HL-60 (cell line): ENCODE measurements around the gene BPIFA3.

Experiments used
- DNase-seq, 2 experiments: peaks; one replicate each; pipeline ENCODE4 v3.0.0-alpha.2; 2010 to 2020; ENCODE audit warnings: low read depth in 1 of 2, low spot score in 1 of 2
- H3K27ac ChIP-seq: fragments of 250-450 bp; sonication (Bioruptor Pico); replicated peaks from 2 replicates; pipeline ENCODE4 v1.5.1; 2020; ENCODE audit warnings: mild to moderate bottlenecking, moderate library complexity
- H3K27me3 ChIP-seq: fragments of 250-450 bp; sonication (Bioruptor Pico); 2 replicates; pipeline ENCODE4 v1.5.1; 2021; ENCODE audit warnings: mild to moderate bottlenecking, moderate library complexity; ENCODE audit not compliant: insufficient read depth, poor library complexity, severe bottlenecking
- H3K4me3 ChIP-seq: replicated peaks from 2 replicates; pipeline ENCODE4 v1.5.1; 2011; ENCODE audit warnings: mild to moderate bottlenecking, control low read depth, low read length; ENCODE audit not compliant: insufficient read depth
- CTCF ChIP-seq: IDR thresholded peaks from one replicate; pipeline ENCODE4 v1.5.1; 2011; ENCODE audit warnings: low read length, control low read depth, inconsistent platforms; ENCODE audit not compliant: insufficient read depth
- GABPA ChIP-seq: IDR thresholded peaks from 2 replicates; pipeline ENCODE4 v1.6.1; 2012; ENCODE audit warnings: low read depth
- POLR2AphosphoS5 ChIP-seq: IDR thresholded peaks from 2 replicates; pipeline ENCODE4 v1.6.1; 2012; ENCODE audit warnings: low read depth
- REST ChIP-seq: IDR thresholded peaks from 2 replicates; pipeline ENCODE4 v1.6.1; 2012; ENCODE audit warnings: low read depth; ENCODE audit not compliant: insufficient replicate concordance
- SPI1 ChIP-seq: IDR thresholded peaks from 2 replicates; pipeline ENCODE4 v1.6.1; 2012; ENCODE audit warnings: low read depth, mild to moderate bottlenecking, borderline replicate concordance

BPIFA3 gene

GRCh38 chr20:33275871-33276270, 58.7 kb downstream of the BPIFA3 start:
- Histone ChIP-seq H3K27me3 (no peaks in the 10 kb centered on the region), H3K4me3 (no peak overlapping the region), H3K27ac (no peak overlapping the region)
- TF ChIP-seq CTCF (no peak), SPI1 (no peak), REST (no peak), GABPA (no peak), POLR2AphosphoS5 (no peak)
- DNase-seq: no peak

GRCh38 chr20:33276303-33277113, 59.4 kb downstream of the BPIFA3 start:
- DNase-seq: no peak
- H3K4me3 ChIP-seq: no peak overlapping the region
- no peaks in the 10 kb centered on the region for H3K27me3 ChIP-seq
- H3K27ac ChIP-seq: no peak overlapping the region
- TF ChIP-seq CTCF: no peak
- TF ChIP-seq GABPA: no peak
- no peak for TF ChIP-seq POLR2AphosphoS5
- TF ChIP-seq SPI1: no peak
- no peak for TF ChIP-seq REST
